Measurements from ENCODE around the gene MRPL54. TPM values are rescaled to one million over a fixed set of nuclear protein-coding genes. Genes with fewer than 3 reads are reported as not detected.
"Not testable (repeated sequence)": the region's sequence is repeated elsewhere in the genome, so short reads cannot be mapped to it uniquely, and the experiment has no call there.

The MRPL54 gene
- total RNA-seq, 1 donor: 38.8 TPM

- H3K4me3 ChIP-seq (ENCODE audit: low read depth, low read length): no peak overlapping the region
- no peak for DNase-seq (ENCODE audit: low read depth)
- TF ChIP-seq CTCF (IDR thresholded peaks at IDR 0.05; ENCODE audit: insufficient read depth, low read length): no peak
These were observed 11.2 kb upstream of the MRPL54 start for GRCh38 chr19:3751236-3751635.

- DNase-seq (ENCODE audit: low read depth): no peak
- no peak overlapping the region for H3K4me3 ChIP-seq (ENCODE audit: low read depth, low read length)
- no peak for TF ChIP-seq CTCF (IDR thresholded peaks at IDR 0.05; ENCODE audit: insufficient read depth, low read length)
These were observed 10.0 kb upstream of the MRPL54 start for GRCh38 chr19:3752492-3752891.

GRCh38 chr19:3753631-3754410 lies 8.7 kb upstream of the MRPL54 start:
- H3K4me3 ChIP-seq (ENCODE audit: low read depth, low read length): no peak overlapping the region
- no peak for TF ChIP-seq CTCF (IDR thresholded peaks at IDR 0.05; ENCODE audit: insufficient read depth, low read length)
- DNase-seq (ENCODE audit: low read depth): no peak

- not testable (repeated sequence) for DNase-seq (ENCODE audit: low read depth); H3K4me3 ChIP-seq (ENCODE audit: low read depth, low read length)
These were observed 4.8 kb upstream of the MRPL54 start for GRCh38 chr19:3757705-3758104.

GRCh38 chr19:3758297-3758696 lies 4.2 kb upstream of the MRPL54 start:
- H3K4me3 ChIP-seq (ENCODE audit: low read depth, low read length); DNase-seq (ENCODE audit: low read depth): not testable (repeated sequence)

- no peak for DNase-seq (ENCODE audit: low read depth)
- no peak overlapping the region for H3K4me3 ChIP-seq (ENCODE audit: low read depth, low read length)
- no peak for TF ChIP-seq CTCF (IDR thresholded peaks at IDR 0.05; ENCODE audit: insufficient read depth, low read length)
These were observed 2.8 kb upstream of the MRPL54 start for GRCh38 chr19:3759482-3760254.

GRCh38 chr19:3760871-3761361 lies 1.6 kb upstream of the MRPL54 start:
- no peak for TF ChIP-seq CTCF (IDR thresholded peaks at IDR 0.05; ENCODE audit: insufficient read depth, low read length)
- peak; percentile 19 for DNase-seq (ENCODE audit: low read depth)
- H3K4me3 ChIP-seq (ENCODE audit: low read depth, low read length): peak overlapping the region; percentile 96
